ENCODE data around the gene FHIT.

DNA sequence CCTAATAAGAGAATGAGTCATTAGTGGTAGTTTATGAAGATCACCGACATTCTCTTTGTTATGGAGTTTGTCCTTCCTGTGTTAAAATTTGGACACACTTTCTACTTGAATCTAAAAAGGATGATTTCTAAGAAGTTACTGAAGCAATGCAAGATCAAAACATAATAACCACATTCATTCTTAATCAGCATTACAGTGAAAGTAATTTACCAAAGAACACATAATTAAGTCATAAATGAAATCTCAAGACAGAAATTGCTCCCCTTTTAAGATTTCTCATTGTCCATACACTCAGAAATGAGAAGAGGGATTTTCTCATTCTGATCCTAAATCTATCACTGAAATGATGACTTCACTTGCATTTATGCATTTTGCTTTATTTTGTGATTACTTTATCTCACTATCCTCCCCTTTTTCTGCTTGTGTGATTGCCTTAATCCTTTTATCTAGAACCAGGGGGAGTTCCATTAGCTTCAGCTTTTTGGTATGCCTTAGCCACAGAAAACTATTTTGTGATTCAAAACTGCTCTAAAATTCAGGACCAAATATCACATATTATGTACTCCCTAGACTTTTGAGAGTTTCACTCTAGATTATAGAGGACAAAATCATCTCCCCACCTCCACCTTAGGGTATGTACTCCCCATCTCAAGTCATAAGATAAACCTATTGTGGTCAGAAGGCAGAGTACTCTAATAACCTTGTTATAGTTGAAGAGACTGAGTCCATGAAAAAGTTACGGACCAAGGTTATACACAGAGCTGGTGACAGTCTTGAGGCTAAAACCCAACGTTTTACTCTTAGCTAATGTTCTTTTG lies 1383.9 kb downstream of the FHIT start:
- TF ChIP-seq SIN3A (IDR thresholded peaks at IDR 0.05; ENCODE audit: borderline replicate concordance, low read depth, low read length) (no peak), ELF1 (IDR thresholded peaks at IDR 0.05) (no peak), SMC3 (IDR thresholded peaks at IDR 0.05; ENCODE audit: low read depth, low read length) (no peak), TCF12 (IDR thresholded peaks at IDR 0.05) (no peak), JUND (IDR thresholded peaks at IDR 0.05) (no peak), FOXJ3 (CRISPR knock-in tag; IDR thresholded peaks at IDR 0.05) (no peak), RCOR1 (IDR thresholded peaks at IDR 0.05; ENCODE audit: low read length) (no peak), EP300 (IDR thresholded peaks at IDR 0.05; ENCODE audit: borderline replicate concordance in 1 of 2, low read depth in 1 of 2, low read length in 1 of 2) (no peak), MXI1 (IDR thresholded peaks at IDR 0.05; ENCODE audit: low read depth, low read length) (no peak)
- TF ChIP-seq, protein P1, sequence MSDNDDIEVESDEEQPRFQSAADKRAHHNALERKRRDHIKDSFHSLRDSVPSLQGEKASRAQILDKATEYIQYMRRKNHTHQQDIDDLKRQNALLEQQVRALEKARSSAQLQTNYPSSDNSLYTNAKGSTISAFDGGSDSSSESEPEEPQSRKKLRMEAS (IDR thresholded peaks at IDR 0.05; ENCODE audit: low read depth), result no peak
- TF ChIP-seq, protein P2, sequence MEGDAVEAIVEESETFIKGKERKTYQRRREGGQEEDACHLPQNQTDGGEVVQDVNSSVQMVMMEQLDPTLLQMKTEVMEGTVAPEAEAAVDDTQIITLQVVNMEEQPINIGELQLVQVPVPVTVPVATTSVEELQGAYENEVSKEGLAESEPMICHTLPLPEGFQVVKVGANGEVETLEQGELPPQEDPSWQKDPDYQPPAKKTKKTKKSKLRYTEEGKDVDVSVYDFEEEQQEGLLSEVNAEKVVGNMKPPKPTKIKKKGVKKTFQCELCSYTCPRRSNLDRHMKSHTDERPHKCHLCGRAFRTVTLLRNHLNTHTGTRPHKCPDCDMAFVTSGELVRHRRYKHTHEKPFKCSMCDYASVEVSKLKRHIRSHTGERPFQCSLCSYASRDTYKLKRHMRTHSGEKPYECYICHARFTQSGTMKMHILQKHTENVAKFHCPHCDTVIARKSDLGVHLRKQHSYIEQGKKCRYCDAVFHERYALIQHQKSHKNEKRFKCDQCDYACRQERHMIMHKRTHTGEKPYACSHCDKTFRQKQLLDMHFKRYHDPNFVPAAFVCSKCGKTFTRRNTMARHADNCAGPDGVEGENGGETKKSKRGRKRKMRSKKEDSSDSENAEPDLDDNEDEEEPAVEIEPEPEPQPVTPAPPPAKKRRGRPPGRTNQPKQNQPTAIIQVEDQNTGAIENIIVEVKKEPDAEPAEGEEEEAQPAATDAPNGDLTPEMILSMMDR (IDR thresholded peaks at IDR 0.05), result no peak
- TF ChIP-seq, protein P3, sequence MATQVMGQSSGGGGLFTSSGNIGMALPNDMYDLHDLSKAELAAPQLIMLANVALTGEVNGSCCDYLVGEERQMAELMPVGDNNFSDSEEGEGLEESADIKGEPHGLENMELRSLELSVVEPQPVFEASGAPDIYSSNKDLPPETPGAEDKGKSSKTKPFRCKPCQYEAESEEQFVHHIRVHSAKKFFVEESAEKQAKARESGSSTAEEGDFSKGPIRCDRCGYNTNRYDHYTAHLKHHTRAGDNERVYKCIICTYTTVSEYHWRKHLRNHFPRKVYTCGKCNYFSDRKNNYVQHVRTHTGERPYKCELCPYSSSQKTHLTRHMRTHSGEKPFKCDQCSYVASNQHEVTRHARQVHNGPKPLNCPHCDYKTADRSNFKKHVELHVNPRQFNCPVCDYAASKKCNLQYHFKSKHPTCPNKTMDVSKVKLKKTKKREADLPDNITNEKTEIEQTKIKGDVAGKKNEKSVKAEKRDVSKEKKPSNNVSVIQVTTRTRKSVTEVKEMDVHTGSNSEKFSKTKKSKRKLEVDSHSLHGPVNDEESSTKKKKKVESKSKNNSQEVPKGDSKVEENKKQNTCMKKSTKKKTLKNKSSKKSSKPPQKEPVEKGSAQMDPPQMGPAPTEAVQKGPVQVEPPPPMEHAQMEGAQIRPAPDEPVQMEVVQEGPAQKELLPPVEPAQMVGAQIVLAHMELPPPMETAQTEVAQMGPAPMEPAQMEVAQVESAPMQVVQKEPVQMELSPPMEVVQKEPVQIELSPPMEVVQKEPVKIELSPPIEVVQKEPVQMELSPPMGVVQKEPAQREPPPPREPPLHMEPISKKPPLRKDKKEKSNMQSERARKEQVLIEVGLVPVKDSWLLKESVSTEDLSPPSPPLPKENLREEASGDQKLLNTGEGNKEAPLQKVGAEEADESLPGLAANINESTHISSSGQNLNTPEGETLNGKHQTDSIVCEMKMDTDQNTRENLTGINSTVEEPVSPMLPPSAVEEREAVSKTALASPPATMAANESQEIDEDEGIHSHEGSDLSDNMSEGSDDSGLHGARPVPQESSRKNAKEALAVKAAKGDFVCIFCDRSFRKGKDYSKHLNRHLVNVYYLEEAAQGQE (IDR thresholded peaks at IDR 0.05; ENCODE audit: low read depth, low read length), result no peak
